Neural progenitor cell (in vitro differentiated cells): ENCODE measurements around the gene TMPRSS6. TPM values are rescaled to one million over a fixed set of nuclear protein-coding genes. Genes with fewer than 3 reads are reported as not detected.

Experiments
- DNase-seq: peaks from one replicate; pipeline ENCODE4 v3.0.0-alpha.2; 2016; ENCODE audit warnings: low spot score
- H2AFZ ChIP-seq: fragments of 200-600 bp; sonication (generic); replicated peaks from 2 replicates; pipeline ENCODE4 v1.6.1; 2016; ENCODE audit warnings: antibody characterized with exemption
- H3F3A ChIP-seq: fragments of 200-600 bp; sonication (generic); 2 replicates; pipeline ENCODE4 v1.6.1; 2016; ENCODE audit warnings: antibody characterized with exemption, low read depth
- H3K27ac ChIP-seq: fragments of 200-600 bp; sonication (generic); 2 replicates; pipeline ENCODE4 v1.5.1; 2016; ENCODE audit warnings: mild to moderate bottlenecking
- H3K27me3 ChIP-seq: fragments of 200-600 bp; sonication (generic); 2 replicates; pipeline ENCODE4 v1.6.1; 2016; ENCODE audit warnings: mild to moderate bottlenecking, moderate library complexity
- H3K36me3 ChIP-seq: fragments of 200-600 bp; sonication (generic); 2 replicates; pipeline ENCODE4 v1.5.1; 2016
- H3K4me1 ChIP-seq: fragments of 200-600 bp; sonication (generic); 2 replicates; pipeline ENCODE4 v1.6.1; 2016; ENCODE audit warnings: mixed run types
- H3K4me2 ChIP-seq: fragments of 200-600 bp; sonication (generic); 2 replicates; pipeline ENCODE4 v1.6.1; 2016
- H3K4me3 ChIP-seq: fragments of 200-600 bp; sonication (generic); 2 replicates; pipeline ENCODE4 v1.5.1; 2016
- H3K79me2 ChIP-seq: fragments of 200-600 bp; sonication (generic); 2 replicates; pipeline ENCODE4 v1.6.1; 2016; ENCODE audit warnings: low read depth
- H3K9ac ChIP-seq: fragments of 200-600 bp; sonication (generic); 2 replicates; pipeline ENCODE4 v1.6.1; 2016
- H3K9me3 ChIP-seq: fragments of 200-600 bp; sonication (generic); 2 replicates; pipeline ENCODE4 v1.5.1; 2016; ENCODE audit warnings: low read depth
- H4K20me1 ChIP-seq: fragments of 200-600 bp; sonication (generic); 2 replicates; pipeline ENCODE4 v1.6.1; 2016; ENCODE audit warnings: low read depth
- H3K27ac Mint-ChIP-seq: 3 replicates; pipeline ENCODE4 v1.8.0; 2021; ENCODE audit warnings: mixed read lengths
- H3K27me3 Mint-ChIP-seq: 2 replicates; pipeline ENCODE4 v1.8.0; 2022; ENCODE audit warnings: low read depth, mild to moderate bottlenecking, inconsistent platforms, moderate library complexity, mixed read lengths; ENCODE audit not compliant: insufficient read depth
- H3K36me3 Mint-ChIP-seq: 3 replicates; pipeline ENCODE4 v1.8.0; 2021; ENCODE audit warnings: mixed read lengths
- H3K4me1 Mint-ChIP-seq: 3 replicates; pipeline ENCODE4 v1.8.0; 2021; ENCODE audit warnings: mixed read lengths
- H3K4me3 Mint-ChIP-seq: 3 replicates; pipeline ENCODE4 v1.8.0; 2021; ENCODE audit warnings: mild to moderate bottlenecking, moderate library complexity, mixed read lengths
- H3K9me3 Mint-ChIP-seq: 3 replicates; pipeline ENCODE4 v1.8.0; 2020; ENCODE audit warnings: mixed read lengths
- EZH2 ChIP-seq: fragments of 200-600 bp; sonication (generic); IDR thresholded peaks from 2 replicates; pipeline ENCODE4 v1.6.1; 2017; ENCODE audit warnings: antibody characterized with exemption, mild to moderate bottlenecking, moderate library complexity
- EZH2phosphoT487 ChIP-seq: fragments of 200-600 bp; sonication (generic); IDR thresholded peaks from 2 replicates; pipeline ENCODE4 v1.6.1; 2017; ENCODE audit warnings: antibody characterized with exemption
- total RNA-seq: library from RNA; depleted of rRNA; stranded (reverse); fragments of >200 nt; gene quantifications from 2 replicates; pipeline ENCODE4 v1.2.3, GENCODE V29; 2015; ENCODE audit warnings: low replicate concordance
- TF ChIP-seq, protein P1 (sequence below): fragments of 200-600 bp; sonication (generic); IDR thresholded peaks from 2 replicates; pipeline ENCODE4 v1.5.1; 2017; ENCODE audit warnings: antibody characterized with exemption, mild to moderate bottlenecking

TMPRSS6 gene
- total RNA-seq, 1 donor from 2014 or later = not detected

DNA sequence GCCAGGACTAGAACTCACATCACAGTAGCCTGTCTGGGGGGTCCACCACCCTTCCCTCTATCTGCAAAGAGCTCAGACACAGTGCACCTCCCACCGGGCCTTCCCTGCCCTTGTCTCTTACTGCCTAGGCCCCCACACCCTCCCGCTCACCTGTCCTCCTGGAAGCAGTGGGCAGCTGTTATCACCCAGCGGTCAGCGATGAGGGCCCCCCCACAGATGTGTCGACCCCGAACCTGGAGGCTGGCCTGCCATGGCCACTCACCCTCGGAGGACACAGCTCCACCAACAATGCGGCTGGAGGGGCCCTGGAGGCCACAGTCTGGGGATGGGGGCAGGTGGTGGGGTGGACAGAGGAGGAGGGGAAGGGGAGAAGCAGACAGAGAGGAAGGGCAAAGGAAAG, 39.2 kb downstream of the TMPRSS6 start:
- Histone ChIP-seq H3K4me3 (no peak overlapping the region), H2AFZ (no peak overlapping the region), H3K9me3 (no peaks in the 10 kb centered on the region), H3F3A (no peaks in the 10 kb centered on the region), H3K27me3 (peaks cover 82% of the 10 kb centered on the region), H3K4me2 (no peak overlapping the region), H3K9ac (no peak overlapping the region), H3K36me3 (no peaks in the 10 kb centered on the region), H4K20me1 (peaks cover 3% of the 10 kb centered on the region), H3K27ac (no peak overlapping the region), H3K79me2 (no peaks in the 10 kb centered on the region), H3K4me1 (no peaks in the 10 kb centered on the region)
- H3K4me1 Mint-ChIP-seq = no peaks in the 10 kb centered on the region
- TF ChIP-seq EZH2 = no peak
- TF ChIP-seq EZH2phosphoT487 = no peak
- TF ChIP-seq, protein P1, sequence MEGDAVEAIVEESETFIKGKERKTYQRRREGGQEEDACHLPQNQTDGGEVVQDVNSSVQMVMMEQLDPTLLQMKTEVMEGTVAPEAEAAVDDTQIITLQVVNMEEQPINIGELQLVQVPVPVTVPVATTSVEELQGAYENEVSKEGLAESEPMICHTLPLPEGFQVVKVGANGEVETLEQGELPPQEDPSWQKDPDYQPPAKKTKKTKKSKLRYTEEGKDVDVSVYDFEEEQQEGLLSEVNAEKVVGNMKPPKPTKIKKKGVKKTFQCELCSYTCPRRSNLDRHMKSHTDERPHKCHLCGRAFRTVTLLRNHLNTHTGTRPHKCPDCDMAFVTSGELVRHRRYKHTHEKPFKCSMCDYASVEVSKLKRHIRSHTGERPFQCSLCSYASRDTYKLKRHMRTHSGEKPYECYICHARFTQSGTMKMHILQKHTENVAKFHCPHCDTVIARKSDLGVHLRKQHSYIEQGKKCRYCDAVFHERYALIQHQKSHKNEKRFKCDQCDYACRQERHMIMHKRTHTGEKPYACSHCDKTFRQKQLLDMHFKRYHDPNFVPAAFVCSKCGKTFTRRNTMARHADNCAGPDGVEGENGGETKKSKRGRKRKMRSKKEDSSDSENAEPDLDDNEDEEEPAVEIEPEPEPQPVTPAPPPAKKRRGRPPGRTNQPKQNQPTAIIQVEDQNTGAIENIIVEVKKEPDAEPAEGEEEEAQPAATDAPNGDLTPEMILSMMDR = no peak
- DNase-seq = no peak
- H3K4me3 Mint-ChIP-seq = no peak overlapping the region
- H3K27ac Mint-ChIP-seq = no peak overlapping the region
- peaks cover 23% of the 10 kb centered on the region for H3K27me3 Mint-ChIP-seq
- no peaks in the 10 kb centered on the region for H3K9me3 Mint-ChIP-seq
- H3K36me3 Mint-ChIP-seq = no peaks in the 10 kb centered on the region

DNA sequence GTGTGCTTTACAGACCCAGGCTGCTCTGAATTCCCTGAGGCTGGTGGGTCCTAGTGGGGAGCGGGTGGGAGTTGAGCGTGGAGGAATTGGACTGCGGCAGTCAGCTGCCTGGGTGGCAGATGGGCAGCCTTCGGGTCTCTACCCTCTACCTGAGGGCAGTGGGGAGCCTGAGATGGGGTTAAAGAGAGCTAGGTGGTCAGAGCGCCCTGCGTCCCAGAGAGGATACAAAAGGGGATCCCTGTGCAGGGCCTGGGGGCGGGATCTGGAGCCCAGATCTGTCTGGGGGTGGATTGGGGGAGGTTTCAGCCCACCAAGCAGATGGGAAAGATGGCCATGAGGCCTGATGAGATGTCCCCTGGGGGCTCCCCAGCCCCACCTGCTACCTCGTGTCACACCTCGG, 39.8 kb downstream of the TMPRSS6 start:
- H3K9me3 Mint-ChIP-seq = no peaks in the 10 kb centered on the region
- H3K4me1 Mint-ChIP-seq = no peaks in the 10 kb centered on the region
- Histone ChIP-seq H3K27me3 (peaks cover 76% of the 10 kb centered on the region), H3K27ac (no peak overlapping the region), H3F3A (no peaks in the 10 kb centered on the region), H3K9ac (no peak overlapping the region), H3K79me2 (no peaks in the 10 kb centered on the region), H3K36me3 (no peaks in the 10 kb centered on the region), H3K4me1 (no peaks in the 10 kb centered on the region), H3K4me2 (no peak overlapping the region), H3K4me3 (no peak overlapping the region), H2AFZ (no peak overlapping the region), H3K9me3 (no peaks in the 10 kb centered on the region), H4K20me1 (peaks cover 3% of the 10 kb centered on the region)
- H3K36me3 Mint-ChIP-seq = no peaks in the 10 kb centered on the region
- no peak for DNase-seq
- peaks cover 19% of the 10 kb centered on the region for H3K27me3 Mint-ChIP-seq
- TF ChIP-seq EZH2 (no peak), EZH2phosphoT487 (no peak)
- TF ChIP-seq, protein P1 = no peak
- no peak overlapping the region for H3K4me3 Mint-ChIP-seq
- H3K27ac Mint-ChIP-seq = no peak overlapping the region

DNA sequence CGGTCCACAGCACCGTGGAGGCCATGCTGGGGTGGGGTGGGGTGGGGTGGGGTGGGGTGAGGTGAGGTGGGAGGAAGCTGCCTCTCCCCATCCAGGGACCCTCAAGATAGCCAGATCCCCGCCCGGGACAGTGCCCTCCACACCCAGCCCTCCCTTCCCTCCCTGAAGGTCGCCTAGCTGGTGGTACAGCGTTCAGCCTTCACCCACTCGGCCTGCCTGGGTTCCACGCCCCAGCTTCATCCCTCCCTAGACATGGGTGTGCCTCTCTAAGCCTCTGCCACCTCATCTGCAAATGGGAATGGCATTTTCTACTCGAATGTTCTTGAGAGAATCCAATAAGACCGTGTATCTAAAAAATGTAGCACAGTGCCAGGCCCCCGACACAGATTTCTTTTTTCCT, 40.2 kb downstream of the TMPRSS6 start:
- Mint-ChIP-seq H3K4me1 (no peaks in the 10 kb centered on the region), H3K4me3 (no peak overlapping the region), H3K27me3 (peaks cover 17% of the 10 kb centered on the region), H3K9me3 (no peaks in the 10 kb centered on the region), H3K36me3 (no peaks in the 10 kb centered on the region), H3K27ac (no peak overlapping the region)
- Histone ChIP-seq H3K79me2 (no peaks in the 10 kb centered on the region), H2AFZ (no peak overlapping the region), H3K4me3 (peak overlapping the region; percentile 41), H3K9ac (no peak overlapping the region), H3K27ac (no peak overlapping the region), H3K4me2 (peak overlapping the region; percentile 81), H4K20me1 (peaks cover 3% of the 10 kb centered on the region), H3K4me1 (no peaks in the 10 kb centered on the region), H3K27me3 (peaks cover 72% of the 10 kb centered on the region), H3K9me3 (no peaks in the 10 kb centered on the region), H3K36me3 (no peaks in the 10 kb centered on the region), H3F3A (no peaks in the 10 kb centered on the region)
- TF ChIP-seq EZH2phosphoT487 (no peak), EZH2 (no peak)
- TF ChIP-seq, protein P1 = no peak
- no peak for DNase-seq
